GM10248 (cell line): ENCODE data around the gene SP110.

Source experiments
- CTCF ChIA-PET: fragments of 300-600 bp; sonication (Branson Sonifier 250); formaldehyde crosslinking; extraction: SDS; loops from one replicate; lab custom pipeline; 2021; ENCODE audit warnings: antibody characterized with exemption; lab: Yijun Ruan, JAX
- POLR2A ChIA-PET: fragments of 350-650 bp; sonication (Branson Sonifier 250); formaldehyde crosslinking; extraction: SDS; loops from one replicate; lab custom pipeline; 2020; ENCODE audit warnings: antibody characterized with exemption; lab: Yijun Ruan, JAX
- DNase-seq: peaks from one replicate; pipeline ENCODE4 v3.0.0; 2012; ENCODE audit errors: extremely low spot score
- CTCF ChIP-seq: IDR thresholded peaks from 2 replicates; pipeline ENCODE4 v1.5.1; 2012; ENCODE audit warnings: mild to moderate bottlenecking, low read depth; ENCODE audit errors: extremely low read depth, missing control alignments, control extremely low read depth

Gene SP110

GRCh38 chr2:230262246-230262645, 42.5 kb upstream of the SP110 start:
- TF ChIP-seq CTCF, result no peak
- ChIA-PET POLR2A (no interaction called here), CTCF (no interaction called here)
- DNase-seq, result no peak

GRCh38 chr2:230258483-230258882, 38.7 kb upstream of the SP110 start:
- no peak for TF ChIP-seq CTCF
- CTCF ChIA-PET, result no interaction called here
- POLR2A ChIA-PET, result no interaction called here
- no peak for DNase-seq

GRCh38 chr2:230256733-230257332, 37.0 kb upstream of the SP110 start:
- POLR2A ChIA-PET, result no interaction called here
- no peak for TF ChIP-seq CTCF
- DNase-seq, result peak; percentile 15
- CTCF ChIA-PET, result no interaction called here

- ChIA-PET CTCF (interaction anchor here (1.4 kb wide), 1 partner anchor 22 kb away, joined by 3 read pairs; no protein-coding TSS in a partner anchor), POLR2A (no interaction called here)
- no peak for DNase-seq
- no peak for TF ChIP-seq CTCF
Observed at GRCh38 chr2:230254152-230254881, 34.5 kb upstream of the SP110 start.

GRCh38 chr2:230250231-230250630, 30.4 kb upstream of the SP110 start:
- POLR2A ChIA-PET, result no interaction called here
- CTCF ChIA-PET, result interaction anchor here (1.1 to 1.3 kb wide), 3 partner anchors 26 to 540 kb away, joined by 3 read pairs; no protein-coding TSS in a partner anchor
- TF ChIP-seq CTCF, result no peak
- no peak for DNase-seq

GRCh38 chr2:230246206-230246605, 26.4 kb upstream of the SP110 start:
- DNase-seq, result no peak
- TF ChIP-seq CTCF, result no peak
- ChIA-PET POLR2A (no interaction called here), CTCF (no interaction called here)
